ENCODE results near the gene ERCC8. TPM values are rescaled to one million over a fixed set of nuclear protein-coding genes. Genes with fewer than 3 reads are reported as not detected.

ERCC8 gene
- polyA plus RNA-seq, 1 experiment, result 23.9 TPM

DNA sequence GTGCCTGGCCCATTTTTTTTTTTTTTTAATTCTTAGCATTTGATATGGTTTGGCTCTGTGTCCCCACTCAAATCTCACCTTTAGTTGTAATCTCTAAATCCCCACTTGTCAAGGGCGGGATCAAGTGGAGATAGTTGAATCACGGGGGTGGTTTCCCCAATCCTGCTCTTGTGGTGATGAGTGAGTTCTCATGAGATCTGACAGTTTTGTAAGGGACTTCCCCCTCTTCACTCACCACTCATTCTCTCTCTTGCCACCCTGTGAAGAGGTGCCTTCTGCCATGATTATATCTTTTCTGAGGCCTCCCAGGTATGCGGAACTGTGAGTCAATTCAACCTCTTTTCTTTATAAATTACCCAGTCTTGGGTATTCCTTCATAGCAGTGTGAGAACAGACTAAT, 27.4 kb upstream of the ERCC8 start:
- Histone ChIP-seq H3K27ac (ENCODE audit: low read depth, low read length) (no peak overlapping the region), H3K27me3 (ENCODE audit: control insufficient read depth, insufficient read depth, low read length) (no peaks in the 10 kb centered on the region), H3K4me3 (ENCODE audit: low read depth, low read length) (no peak overlapping the region), H3K9me3 (ENCODE audit: control insufficient read depth, insufficient read depth, low read length) (no peaks in the 10 kb centered on the region; the same call in 1 of the 2 replicates)
- CTCF ChIA-PET, result interaction anchor here (0.6 kb wide), 1 partner anchor 10 kb away, joined by 4 read pairs; no protein-coding TSS in a partner anchor
- no peak for DNase-seq (ENCODE audit: low read depth, low spot score)
- POLR2A ChIA-PET, result no interaction called here
- TF ChIP-seq, protein P1, sequence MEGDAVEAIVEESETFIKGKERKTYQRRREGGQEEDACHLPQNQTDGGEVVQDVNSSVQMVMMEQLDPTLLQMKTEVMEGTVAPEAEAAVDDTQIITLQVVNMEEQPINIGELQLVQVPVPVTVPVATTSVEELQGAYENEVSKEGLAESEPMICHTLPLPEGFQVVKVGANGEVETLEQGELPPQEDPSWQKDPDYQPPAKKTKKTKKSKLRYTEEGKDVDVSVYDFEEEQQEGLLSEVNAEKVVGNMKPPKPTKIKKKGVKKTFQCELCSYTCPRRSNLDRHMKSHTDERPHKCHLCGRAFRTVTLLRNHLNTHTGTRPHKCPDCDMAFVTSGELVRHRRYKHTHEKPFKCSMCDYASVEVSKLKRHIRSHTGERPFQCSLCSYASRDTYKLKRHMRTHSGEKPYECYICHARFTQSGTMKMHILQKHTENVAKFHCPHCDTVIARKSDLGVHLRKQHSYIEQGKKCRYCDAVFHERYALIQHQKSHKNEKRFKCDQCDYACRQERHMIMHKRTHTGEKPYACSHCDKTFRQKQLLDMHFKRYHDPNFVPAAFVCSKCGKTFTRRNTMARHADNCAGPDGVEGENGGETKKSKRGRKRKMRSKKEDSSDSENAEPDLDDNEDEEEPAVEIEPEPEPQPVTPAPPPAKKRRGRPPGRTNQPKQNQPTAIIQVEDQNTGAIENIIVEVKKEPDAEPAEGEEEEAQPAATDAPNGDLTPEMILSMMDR (IDR thresholded peaks at IDR 0.05; ENCODE audit: low read depth, low read length), result no peak

DNA sequence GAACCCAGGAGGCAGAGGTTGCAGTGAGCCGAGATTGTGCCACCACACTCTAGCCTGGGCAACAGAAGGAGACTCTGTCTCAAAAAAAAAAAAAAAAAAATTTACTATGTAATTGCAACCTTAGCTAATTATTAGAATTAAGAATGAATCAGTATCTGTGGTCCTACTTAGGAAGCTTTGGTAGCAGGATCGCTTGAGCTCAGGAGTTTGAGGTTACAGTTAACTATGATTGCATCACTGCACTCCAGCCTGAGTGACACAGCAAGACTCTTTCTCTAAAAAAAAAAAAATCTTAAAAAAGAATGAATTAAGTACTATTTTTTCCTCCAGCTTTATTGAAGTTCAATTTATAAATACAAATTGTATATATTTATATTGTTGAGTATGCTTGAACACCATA, 16.8 kb upstream of the ERCC8 start:
- H3K4me3 ChIP-seq (ENCODE audit: low read depth, low read length), result no peak overlapping the region
- DNase-seq (ENCODE audit: low read depth, low spot score), result no peak
- H3K9me3 ChIP-seq (ENCODE audit: control insufficient read depth, insufficient read depth, low read length), result no peaks in the 10 kb centered on the region
- no peak overlapping the region for H3K27ac ChIP-seq (ENCODE audit: low read depth, low read length)
- ChIA-PET CTCF (interaction anchor here (0.6 to 5.6 kb wide), 16 partner anchors 9 to 1184 kb away, joined by 3 to 28 read pairs (median 4); partner anchors contain the start of genes DEPDC1B, ERCC8 and NDUFAF2), POLR2A (no interaction called here)
- H3K27me3 ChIP-seq (ENCODE audit: control insufficient read depth, insufficient read depth, low read length), result no peaks in the 10 kb centered on the region
- TF ChIP-seq, protein P1 (IDR thresholded peaks at IDR 0.05; ENCODE audit: low read depth, low read length), result no peak

DNA sequence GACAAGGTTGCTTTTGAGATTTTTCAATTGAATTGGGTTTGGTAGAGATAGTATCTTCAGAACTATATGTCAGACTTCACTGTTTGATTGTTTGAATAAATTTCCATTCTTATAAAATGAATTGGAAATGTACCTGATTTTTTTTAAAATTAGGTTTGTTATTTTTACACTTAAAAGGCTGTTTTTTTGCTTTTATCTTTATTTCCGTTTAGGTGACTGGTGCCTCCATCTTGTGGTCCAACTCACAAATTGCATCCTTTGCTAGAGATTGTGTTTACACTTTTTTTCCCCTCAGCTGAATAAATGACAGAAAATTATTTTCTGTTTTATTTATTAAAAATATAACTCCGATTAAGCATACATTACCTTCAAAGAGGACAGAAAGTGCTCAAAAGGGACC, 15.7 kb upstream of the ERCC8 start:
- Histone ChIP-seq H3K4me3 (ENCODE audit: low read depth, low read length) (no peak overlapping the region), H3K27me3 (ENCODE audit: control insufficient read depth, insufficient read depth, low read length) (no peaks in the 10 kb centered on the region), H3K27ac (ENCODE audit: low read depth, low read length) (no peak overlapping the region), H3K9me3 (ENCODE audit: control insufficient read depth, insufficient read depth, low read length) (no peaks in the 10 kb centered on the region)
- DNase-seq (ENCODE audit: low read depth, low spot score), result no peak
- ChIA-PET CTCF (interaction anchor here (0.6 to 5.6 kb wide), 17 partner anchors 10 to 1184 kb away, joined by 3 to 28 read pairs (median 4); partner anchors contain the start of genes ERCC8 and NDUFAF2), POLR2A (no interaction called here)
- TF ChIP-seq, protein P1 (IDR thresholded peaks at IDR 0.05; ENCODE audit: low read depth, low read length), result peak; percentile 71

DNA sequence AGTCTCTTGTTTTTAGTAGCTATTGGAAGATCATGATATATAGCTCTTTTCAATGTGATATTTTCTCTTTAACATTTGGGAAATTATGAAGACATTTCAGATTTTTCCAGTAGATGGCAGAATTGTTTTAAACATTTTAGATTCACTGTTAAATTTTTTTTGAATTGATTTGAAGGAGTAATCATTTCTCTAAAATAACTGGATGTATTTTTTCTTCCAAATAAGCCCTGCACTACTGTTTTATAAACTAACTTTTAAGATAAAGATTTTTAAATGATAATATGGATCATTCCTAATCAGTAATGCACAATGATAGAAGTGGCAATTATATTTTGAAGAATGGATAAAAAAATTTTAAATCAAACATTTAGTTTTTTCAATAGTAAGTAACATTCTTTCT, 14.3 kb upstream of the ERCC8 start:
- no peak for DNase-seq (ENCODE audit: low read depth, low spot score)
- Histone ChIP-seq H3K4me3 (ENCODE audit: low read depth, low read length) (no peak overlapping the region), H3K9me3 (ENCODE audit: control insufficient read depth, insufficient read depth, low read length) (no peaks in the 10 kb centered on the region), H3K27me3 (ENCODE audit: control insufficient read depth, insufficient read depth, low read length) (no peaks in the 10 kb centered on the region), H3K27ac (ENCODE audit: low read depth, low read length) (no peak overlapping the region)
- TF ChIP-seq, protein P1 (IDR thresholded peaks at IDR 0.05; ENCODE audit: low read depth, low read length), result peak; percentile 35
- ChIA-PET POLR2A (interaction anchor here (0.7 kb wide), 1 partner anchor 14 kb away, joined by 3 read pairs; the partner anchor contains the start of gene ERCC8), CTCF (interaction anchor here (0.7 to 5.6 kb wide), 24 partner anchors 13 to 1185 kb away, joined by 3 to 28 read pairs (median 5); partner anchors contain the start of genes ERCC8, NDUFAF2 and ZSWIM6)

DNA sequence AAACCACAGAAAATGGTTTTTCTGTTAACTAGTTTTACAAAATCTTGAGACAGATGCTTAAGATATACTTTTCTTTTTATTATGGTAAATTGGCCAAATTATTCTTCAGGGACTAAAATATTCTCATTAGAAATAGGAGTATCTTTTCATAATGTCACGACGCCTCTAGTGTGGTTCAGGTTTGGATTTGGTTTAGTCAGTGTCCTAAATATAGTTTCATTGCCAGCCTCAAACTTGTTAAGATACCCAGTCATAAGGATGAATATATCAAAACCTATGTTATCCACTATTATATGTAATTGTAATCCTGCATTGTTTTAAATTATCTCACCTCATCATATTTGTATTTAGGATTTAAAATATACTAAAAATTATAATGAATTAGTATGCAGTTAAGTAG, 13.8 kb upstream of the ERCC8 start:
- H3K27ac ChIP-seq (ENCODE audit: low read depth, low read length), result no peak overlapping the region
- no peak for DNase-seq (ENCODE audit: low read depth, low spot score)
- H3K4me3 ChIP-seq (ENCODE audit: low read depth, low read length), result no peak overlapping the region
- POLR2A ChIA-PET, result no interaction called here
- TF ChIP-seq, protein P1 (IDR thresholded peaks at IDR 0.05; ENCODE audit: low read depth, low read length), result no peak
- no peaks in the 10 kb centered on the region for H3K27me3 ChIP-seq (ENCODE audit: control insufficient read depth, insufficient read depth, low read length)
- no peaks in the 10 kb centered on the region for H3K9me3 ChIP-seq (ENCODE audit: control insufficient read depth, insufficient read depth, low read length)
- CTCF ChIA-PET, result interaction anchor here (0.6 to 5.6 kb wide), 24 partner anchors 13 to 1185 kb away, joined by 3 to 28 read pairs (median 5); partner anchors contain the start of genes ERCC8, NDUFAF2 and ZSWIM6

Measured in AG04450 (cell line).